GM18873 (cell line): ENCODE results near the gene C3.
"Not testable (repeated sequence)": the region's sequence is repeated elsewhere in the genome, so short reads cannot be mapped to it uniquely, and the experiment has no call there.

Experiments used
- ATAC-seq: cut with Tn5 transposase; IDR thresholded peaks from one replicate; pipeline ENCODE4 v1.9.1; 2021; ENCODE audit warnings: mild to moderate bottlenecking, moderate library complexity, moderate number of reproducible peaks; ENCODE audit not compliant: unreplicated experiment, low FRiP score

The C3 gene

GRCh38 chr19:6632747-6633455 is 87.5 kb downstream of the C3 start:
- ATAC-seq = not testable (repeated sequence)

- no peak for ATAC-seq
These were observed 88.3 kb downstream of the C3 start for GRCh38 chr19:6632002-6632621.
